AG09319 (cell line): ENCODE data around the gene ME2.
"Not testable (repeated sequence)": the region's sequence is repeated elsewhere in the genome, so short reads cannot be mapped to it uniquely, and the experiment has no call there.

ENCODE experiments used
- DNase-seq: peaks from one replicate; pipeline ENCODE4 v3.0.0-alpha.2; 2010; ENCODE audit warnings: low read depth; ENCODE audit errors: extremely low read depth
- TF ChIP-seq, protein P1 (sequence below): IDR thresholded peaks from 2 replicates; pipeline ENCODE4 v1.5.1; 2011; ENCODE audit warnings: low read depth, mild to moderate bottlenecking, inconsistent platforms, low read length, moderate library complexity

ME2 gene

DNA sequence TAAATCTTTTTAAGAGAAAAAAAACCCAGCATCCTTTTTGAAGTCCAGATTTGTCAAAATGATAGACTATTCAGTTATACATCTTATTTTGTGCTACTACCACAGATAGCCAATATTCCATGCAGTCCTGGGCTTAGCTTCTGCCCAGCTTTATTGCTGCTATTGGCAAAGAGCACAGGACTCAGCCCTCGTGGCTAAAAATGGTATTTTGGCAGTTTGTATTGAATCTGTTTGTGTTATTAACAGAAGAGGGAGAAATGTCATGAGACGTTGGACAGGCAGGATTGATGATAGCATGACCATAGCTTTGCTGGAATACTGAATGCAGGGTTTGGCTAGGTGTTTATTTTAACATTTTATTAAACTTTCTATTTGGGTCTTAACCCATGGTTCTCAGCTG is 108.3 kb downstream of the ME2 start:
- TF ChIP-seq, protein P1, sequence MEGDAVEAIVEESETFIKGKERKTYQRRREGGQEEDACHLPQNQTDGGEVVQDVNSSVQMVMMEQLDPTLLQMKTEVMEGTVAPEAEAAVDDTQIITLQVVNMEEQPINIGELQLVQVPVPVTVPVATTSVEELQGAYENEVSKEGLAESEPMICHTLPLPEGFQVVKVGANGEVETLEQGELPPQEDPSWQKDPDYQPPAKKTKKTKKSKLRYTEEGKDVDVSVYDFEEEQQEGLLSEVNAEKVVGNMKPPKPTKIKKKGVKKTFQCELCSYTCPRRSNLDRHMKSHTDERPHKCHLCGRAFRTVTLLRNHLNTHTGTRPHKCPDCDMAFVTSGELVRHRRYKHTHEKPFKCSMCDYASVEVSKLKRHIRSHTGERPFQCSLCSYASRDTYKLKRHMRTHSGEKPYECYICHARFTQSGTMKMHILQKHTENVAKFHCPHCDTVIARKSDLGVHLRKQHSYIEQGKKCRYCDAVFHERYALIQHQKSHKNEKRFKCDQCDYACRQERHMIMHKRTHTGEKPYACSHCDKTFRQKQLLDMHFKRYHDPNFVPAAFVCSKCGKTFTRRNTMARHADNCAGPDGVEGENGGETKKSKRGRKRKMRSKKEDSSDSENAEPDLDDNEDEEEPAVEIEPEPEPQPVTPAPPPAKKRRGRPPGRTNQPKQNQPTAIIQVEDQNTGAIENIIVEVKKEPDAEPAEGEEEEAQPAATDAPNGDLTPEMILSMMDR, result no peak
- no peak for DNase-seq

DNA sequence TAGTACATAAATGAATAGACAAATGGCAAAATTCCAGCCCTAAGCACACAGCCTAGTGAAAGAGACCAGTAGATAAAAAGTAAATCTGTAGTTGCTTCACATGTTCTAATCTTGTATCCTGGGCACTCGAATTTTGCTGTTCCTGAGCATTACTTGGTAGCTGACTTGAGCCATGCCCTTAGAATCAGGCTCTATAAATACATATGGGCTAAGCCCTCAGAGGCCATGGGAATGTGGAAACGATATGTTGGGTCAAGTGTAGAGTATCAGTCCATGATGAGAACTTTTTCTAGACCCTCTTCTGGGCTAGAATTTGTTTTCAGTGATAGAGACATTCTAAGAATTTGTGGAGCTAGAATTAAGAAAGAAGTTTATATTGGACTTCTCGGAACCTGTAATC is 110.8 kb downstream of the ME2 start:
- TF ChIP-seq, protein P1, result no peak
- DNase-seq, result no peak

DNA sequence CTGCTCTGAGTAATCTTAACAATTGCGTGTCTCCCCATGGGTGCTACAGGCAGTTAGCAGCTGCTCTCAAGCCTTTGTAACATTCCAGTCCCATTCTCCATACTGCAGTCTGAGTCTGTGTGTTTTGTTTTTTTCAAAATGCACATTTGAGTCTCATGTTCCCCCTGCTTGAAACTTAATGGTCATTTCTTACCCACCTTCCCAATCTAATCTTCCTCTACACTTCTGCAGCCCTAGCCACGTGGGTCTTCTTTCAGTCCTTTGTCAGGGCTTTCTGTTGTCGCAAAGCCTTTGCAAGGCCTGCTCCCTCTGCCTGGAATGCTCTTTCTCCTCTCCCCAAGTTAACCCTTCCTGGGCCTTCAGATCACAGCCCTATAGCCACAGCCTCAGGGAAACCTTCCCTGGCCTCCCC is 113.4 kb downstream of the ME2 start:
- DNase-seq, result no peak
- TF ChIP-seq, protein P1, result no peak

DNA sequence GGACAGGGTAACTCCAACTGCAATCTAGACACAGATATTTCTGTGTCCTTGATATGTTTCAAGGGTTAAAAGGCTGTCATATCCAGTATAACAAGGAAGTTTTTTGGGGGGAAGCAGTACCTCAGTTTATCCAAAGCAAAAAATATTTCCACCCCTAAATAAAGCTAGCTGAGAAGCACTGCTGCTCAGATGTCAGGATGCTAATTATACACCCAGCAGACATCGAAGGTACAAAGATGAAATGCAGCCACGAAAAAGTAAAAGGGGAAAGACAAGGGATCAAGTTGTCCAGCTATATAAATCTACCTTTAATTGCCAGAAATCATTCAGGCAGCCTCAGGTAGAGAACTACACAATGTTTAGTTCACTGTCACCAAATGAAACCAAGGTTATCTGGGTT is 115.1 kb downstream of the ME2 start:
- TF ChIP-seq, protein P1, result no peak
- DNase-seq, result no peak

DNA sequence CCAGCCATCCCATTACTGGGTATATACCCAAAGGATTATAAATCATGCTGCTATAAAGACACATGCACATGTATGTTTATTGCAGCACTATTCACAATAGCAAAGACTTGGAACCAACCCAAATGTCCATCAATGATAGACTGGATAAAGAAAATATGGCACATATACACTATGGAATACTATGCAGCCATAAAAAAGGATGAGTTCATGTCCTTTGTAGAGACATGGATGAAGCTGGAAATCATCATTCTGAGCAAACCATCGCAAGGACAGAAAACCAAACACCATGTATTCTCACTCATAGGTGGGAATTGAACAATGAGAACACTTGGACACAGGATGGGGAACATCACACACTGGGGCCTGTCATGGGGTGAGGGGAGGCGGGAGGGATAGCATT is 124.3 kb downstream of the ME2 start:
- DNase-seq, result not testable (repeated sequence)
